Activated T-cell treated with anti-CD3 and anti-CD28 coated beads, Interleukin-2, amount 50 U/mL, for 72 hours (primary cell): ENCODE measurements around the gene HES1. TPM values are rescaled to one million over a fixed set of nuclear protein-coding genes. Genes with fewer than 3 reads are reported as not detected.
"Not testable (repeated sequence)": the region's sequence is repeated elsewhere in the genome, so short reads cannot be mapped to it uniquely, and the experiment has no call there.

ENCODE experiments used
- ATAC-seq, 2 donors: fragments of 150-1000 bp; cut with Tn5 transposase; replicated peaks in 1 of 2; 2 replicates each; pipeline ENCODE4 v1.10.0; 2021; ENCODE audit warnings: moderate library complexity in 2 of 2, mild to moderate bottlenecking in 1 of 2
- DNase-seq, 2 donors: peaks; one replicate each; pipeline ENCODE4 v3.0.0; 2021 to 2022; ENCODE audit warnings: mixed read lengths in 1 of 2
- H3K27ac Mint-ChIP-seq: one replicate; pipeline ENCODE4 v1.8.0; 2022; ENCODE audit warnings: mild to moderate bottlenecking, moderate library complexity, mixed read lengths
- H3K27me3 Mint-ChIP-seq: one replicate; pipeline ENCODE4 v1.8.0; 2022; ENCODE audit warnings: low read depth, mixed read lengths
- H3K36me3 Mint-ChIP-seq, 2 donors: one replicate each; pipeline ENCODE4 v1.8.0; 2022; ENCODE audit warnings: mixed read lengths in 2 of 2, mild to moderate bottlenecking in 1 of 2; ENCODE audit not compliant: insufficient read depth in 2 of 2
- H3K4me1 Mint-ChIP-seq: one replicate; pipeline ENCODE4 v1.8.0; 2022; ENCODE audit warnings: low read depth, mixed read lengths
- H3K4me3 Mint-ChIP-seq, 2 donors: one replicate each; pipeline ENCODE4 v1.8.0; 2022; ENCODE audit warnings: mild to moderate bottlenecking in 2 of 2, mixed read lengths in 2 of 2, moderate library complexity in 2 of 2
- H3K9me3 Mint-ChIP-seq, 2 donors: one replicate each; pipeline ENCODE4 v1.8.0; 2022; ENCODE audit warnings: mixed read lengths in 2 of 2
- total RNA-seq, 2 donors: library from RNA; stranded (reverse); gene quantifications; one replicate each; pipeline ENCODE4 v1.2.3, GENCODE V29; 2022

Gene HES1
- total RNA-seq, result under 1 TPM; 0.81 to 0.91 TPM

GRCh38 chr3:194135806-194136518 lies at the start of gene HES1:
Gene HES1 (plus strand): TSS chr3:194136148. CDS start chr3:194136381, 233 bp downstream.
- Mint-ChIP-seq H3K4me1 (peaks cover 57% of the 10 kb centered on the region), H3K36me3 (peaks cover 0 to 4% of the 10 kb centered on the region in 2 donors), H3K27ac (peak within 1 kb of the TSS; percentile 78), H3K9me3 (no peaks in the 10 kb centered on the region), H3K4me3 (peak within 1 kb of the TSS; percentile 84 to 88), H3K27me3 (peaks cover 77% of the 10 kb centered on the region)
- peak; percentile 58 to 64 for DNase-seq
- peak; percentile 26 to 27 for ATAC-seq

GRCh38 chr3:194086388-194087075 lies 49.4 kb upstream of the HES1 start:
- Mint-ChIP-seq H3K36me3 (no peaks in the 10 kb centered on the region), H3K9me3 (no peaks in the 10 kb centered on the region), H3K27ac (no peak overlapping the region), H3K4me3 (no peak overlapping the region), H3K4me1 (peaks cover 10% of the 10 kb centered on the region), H3K27me3 (peaks cover 17% of the 10 kb centered on the region)
- DNase-seq, result no peak
- no peak for ATAC-seq

GRCh38 chr3:194087280-194087679 lies 48.7 kb upstream of the HES1 start:
- no peak overlapping the region for H3K27ac Mint-ChIP-seq
- ATAC-seq (no peak), DNase-seq (no peak)
- no peaks in the 10 kb centered on the region for H3K36me3 Mint-ChIP-seq
- no peak overlapping the region for H3K4me3 Mint-ChIP-seq
- peaks cover 10% of the 10 kb centered on the region for H3K4me1 Mint-ChIP-seq
- no peaks in the 10 kb centered on the region for H3K9me3 Mint-ChIP-seq
- peaks cover 17% of the 10 kb centered on the region for H3K27me3 Mint-ChIP-seq

GRCh38 chr3:194087995-194088855 lies 47.7 kb upstream of the HES1 start:
- H3K4me1 Mint-ChIP-seq, result peaks cover 10% of the 10 kb centered on the region
- ATAC-seq, result no peak

GRCh38 chr3:194089357-194090177 lies 46.4 kb upstream of the HES1 start:
- peak; percentile 89 to 92 for ATAC-seq
- no peak overlapping the region for H3K4me3 Mint-ChIP-seq
- H3K4me1 Mint-ChIP-seq, result peaks cover 1% of the 10 kb centered on the region
- H3K27me3 Mint-ChIP-seq, result peaks cover 17% of the 10 kb centered on the region
- H3K36me3 Mint-ChIP-seq, result no peaks in the 10 kb centered on the region
- H3K9me3 Mint-ChIP-seq, result no peaks in the 10 kb centered on the region
- H3K27ac Mint-ChIP-seq, result no peak overlapping the region
- peak; percentile 52 to 59 for DNase-seq

More at GRCh38 chr3:194087995-194088855, 47.7 kb upstream of the HES1 start:
- Mint-ChIP-seq H3K27ac (no peak overlapping the region), H3K27me3 (peaks cover 17% of the 10 kb centered on the region), H3K36me3 (no peaks in the 10 kb centered on the region), H3K9me3 (no peaks in the 10 kb centered on the region), H3K4me3 (no peak overlapping the region)
- DNase-seq, result no peak

- H3K36me3 Mint-ChIP-seq, ATAC-seq, DNase-seq, H3K4me1 Mint-ChIP-seq, H3K27ac Mint-ChIP-seq, H3K4me3 Mint-ChIP-seq, H3K9me3 Mint-ChIP-seq: not testable (repeated sequence)
- H3K27me3 Mint-ChIP-seq, result peaks cover 17% of the 10 kb centered on the region
Measured at GRCh38 chr3:194090178-194090555, 45.8 kb upstream of the HES1 start.

GRCh38 chr3:194090716-194091115 lies 45.2 kb upstream of the HES1 start:
- ATAC-seq, result no peak
- DNase-seq, result no peak
- H3K4me1 Mint-ChIP-seq, result peaks cover 6% of the 10 kb centered on the region
- no peak overlapping the region for H3K4me3 Mint-ChIP-seq
- H3K27me3 Mint-ChIP-seq, result peaks cover 17% of the 10 kb centered on the region
- no peak overlapping the region for H3K27ac Mint-ChIP-seq
- no peaks in the 10 kb centered on the region for H3K9me3 Mint-ChIP-seq
- H3K36me3 Mint-ChIP-seq, result no peaks in the 10 kb centered on the region

GRCh38 chr3:194091141-194091540 lies 44.8 kb upstream of the HES1 start:
- no peak overlapping the region for H3K4me3 Mint-ChIP-seq
- H3K4me1 Mint-ChIP-seq, result peaks cover 9% of the 10 kb centered on the region
- no peak overlapping the region for H3K27ac Mint-ChIP-seq
- DNase-seq (no peak), ATAC-seq (no peak)
- H3K36me3 Mint-ChIP-seq, result no peaks in the 10 kb centered on the region
- H3K27me3 Mint-ChIP-seq, result peaks cover 15% of the 10 kb centered on the region
- no peaks in the 10 kb centered on the region for H3K9me3 Mint-ChIP-seq

GRCh38 chr3:194091897-194092296 lies 44.1 kb upstream of the HES1 start:
- H3K4me3 Mint-ChIP-seq, H3K36me3 Mint-ChIP-seq, H3K27ac Mint-ChIP-seq, DNase-seq, H3K4me1 Mint-ChIP-seq, ATAC-seq, H3K27me3 Mint-ChIP-seq, H3K9me3 Mint-ChIP-seq: not testable (repeated sequence)

GRCh38 chr3:194092881-194093301 lies 43.1 kb upstream of the HES1 start:
- no peak for DNase-seq
- no peaks in the 10 kb centered on the region for H3K9me3 Mint-ChIP-seq
- H3K36me3 Mint-ChIP-seq, result no peaks in the 10 kb centered on the region
- no peaks in the 10 kb centered on the region for H3K27me3 Mint-ChIP-seq
- no peak for ATAC-seq
- no peak overlapping the region for H3K4me3 Mint-ChIP-seq
- no peak overlapping the region for H3K27ac Mint-ChIP-seq
- H3K4me1 Mint-ChIP-seq, result peaks cover 11% of the 10 kb centered on the region

GRCh38 chr3:194093842-194094241 lies 42.1 kb upstream of the HES1 start:
- Mint-ChIP-seq H3K4me1 (peaks cover 20% of the 10 kb centered on the region), H3K36me3 (no peaks in the 10 kb centered on the region), H3K9me3 (no peaks in the 10 kb centered on the region), H3K27me3 (no peaks in the 10 kb centered on the region), H3K27ac (no peak overlapping the region), H3K4me3 (no peak overlapping the region)
- ATAC-seq (no peak), DNase-seq (no peak)

GRCh38 chr3:194095464-194095863 lies 40.5 kb upstream of the HES1 start:
- peak overlapping the region; percentile 14 for H3K27ac Mint-ChIP-seq
- no peak overlapping the region for H3K4me3 Mint-ChIP-seq
- DNase-seq (no peak), ATAC-seq (no peak)
- H3K36me3 Mint-ChIP-seq, result no peaks in the 10 kb centered on the region
- no peaks in the 10 kb centered on the region for H3K27me3 Mint-ChIP-seq
- H3K4me1 Mint-ChIP-seq, result peaks cover 26% of the 10 kb centered on the region
- no peaks in the 10 kb centered on the region for H3K9me3 Mint-ChIP-seq
